OCI-LY7 (cell line): Measurements from ENCODE around the gene CYB5R3. TPM values are rescaled to one million over a fixed set of nuclear protein-coding genes. Genes with fewer than 3 reads are reported as not detected.

Experiments
- BruUV-seq: library from RNA; stranded (reverse); fragments of 400-500 nt; replicated peaks from 2 replicates; lab custom pipeline; 2021; lab: Mats Ljungman, UMichigan
- CTCF ChIA-PET: fragments of 300-600 bp; sonication (Branson Sonifier 250); formaldehyde crosslinking; loops from one replicate; lab custom pipeline; 2022; ENCODE audit warnings: antibody characterized with exemption; ENCODE audit not compliant: unreplicated experiment; lab: Charles Lee
- POLR2A ChIA-PET: fragments of 300-600 bp; sonication (Branson Sonifier 250); formaldehyde crosslinking; loops from one replicate; lab custom pipeline; 2022; ENCODE audit warnings: antibody characterized with exemption; lab: Charles Lee
- DNase-seq: peaks from one replicate; pipeline ENCODE4 v3.0.0-alpha.2; 2015; ENCODE audit warnings: low spot score
- H2AFZ ChIP-seq: fragments of 200-600 bp; sonication (generic), shearing (Covaris generic); 2 replicates; pipeline ENCODE4 v1.6.1; 2014; ENCODE audit warnings: mild to moderate bottlenecking, antibody characterized with exemption, low read length, moderate library complexity
- H3K27ac ChIP-seq: fragments of 200-600 bp; sonication (generic); 2 replicates; pipeline ENCODE4 v1.5.1; 2014; ENCODE audit warnings: mixed run types, low read depth, mild to moderate bottlenecking, moderate library complexity, low read length, inconsistent platforms; ENCODE audit not compliant: poor library complexity, severe bottlenecking
- H3K36me3 ChIP-seq: fragments of 200-600 bp; sonication (generic); 2 replicates; pipeline ENCODE4 v1.6.1; 2014; ENCODE audit warnings: mild to moderate bottlenecking, antibody characterized with exemption, low read length, moderate library complexity, mixed read lengths; ENCODE audit not compliant: insufficient read depth
- H3K4me1 ChIP-seq: fragments of 200-600 bp; sonication (generic); 2 replicates; pipeline ENCODE4 v1.5.1; 2014; ENCODE audit warnings: mild to moderate bottlenecking, low read length; ENCODE audit not compliant: insufficient read depth, poor library complexity, severe bottlenecking
- H3K4me2 ChIP-seq: fragments of 200-600 bp; sonication (generic); 2 replicates; pipeline ENCODE4 v1.6.1; 2014; ENCODE audit warnings: mild to moderate bottlenecking, low read length
- H3K4me3 ChIP-seq: fragments of 200-600 bp; sonication (generic); 2 replicates; pipeline ENCODE4 v1.5.1; 2014; ENCODE audit warnings: mild to moderate bottlenecking, low read depth, low read length; ENCODE audit not compliant: poor library complexity, severe bottlenecking
- H3K79me2 ChIP-seq: fragments of 200-600 bp; sonication (generic); 2 replicates; pipeline ENCODE4 v1.6.1; 2016; ENCODE audit warnings: low read depth, mild to moderate bottlenecking, low read length, moderate library complexity, mixed read lengths; ENCODE audit not compliant: insufficient read depth
- H3K9me2 ChIP-seq: fragments of 200-600 bp; sonication (generic); 2 replicates; pipeline ENCODE4 v1.6.1; 2016; ENCODE audit warnings: mild to moderate bottlenecking, low read length, mixed read lengths; ENCODE audit not compliant: insufficient read depth
- H3K9me3 ChIP-seq: fragments of 200-600 bp; sonication (generic); 2 replicates; pipeline ENCODE4 v1.6.1; 2014; ENCODE audit warnings: mild to moderate bottlenecking, mixed run types, low read length, mixed read lengths
- H4K20me1 ChIP-seq: fragments of 200-600 bp; sonication (generic); 2 replicates; pipeline ENCODE4 v1.6.1; 2014; ENCODE audit warnings: mild to moderate bottlenecking, antibody characterized with exemption, low read length, moderate library complexity, mixed read lengths; ENCODE audit not compliant: insufficient read depth
- CTCF ChIP-seq: fragments of 200-600 bp; sonication (generic); conservative IDR thresholded peaks from 2 replicates; pipeline ENCODE4 v1.5.1; 2014; ENCODE audit warnings: mild to moderate bottlenecking, antibody characterized with exemption, low read length, moderate library complexity, mixed read lengths
- EZH2phosphoT487 ChIP-seq: fragments of 200-600 bp; sonication (generic); IDR thresholded peaks from 2 replicates; pipeline ENCODE4 v1.6.1; 2018; ENCODE audit warnings: low read depth, borderline replicate concordance, mild to moderate bottlenecking, mixed run types, antibody characterized with exemption, low read length, moderate library complexity, mixed read lengths
- intact Hi-C: fragments of 100-400 bp; cut with micrococcal nuclease; formaldehyde crosslinking; loops from one replicate; pipeline ENCODE4 v1.10.0; 2022; ENCODE audit not compliant: unreplicated experiment
- total RNA-seq, 2 experiments: library from RNA; depleted of rRNA in 1 of 2; stranded (reverse); fragments of >200 nt in 1 of 2; shearing (Covaris generic) in 1 of 2; gene quantifications; 2 replicates each; pipeline ENCODE4 v1.2.3, GENCODE V29; 2014 to 2022

CYB5R3 gene
- total RNA-seq, 2 experiments from 2014 or later, result 38.0 to 68.9 TPM

DNA sequence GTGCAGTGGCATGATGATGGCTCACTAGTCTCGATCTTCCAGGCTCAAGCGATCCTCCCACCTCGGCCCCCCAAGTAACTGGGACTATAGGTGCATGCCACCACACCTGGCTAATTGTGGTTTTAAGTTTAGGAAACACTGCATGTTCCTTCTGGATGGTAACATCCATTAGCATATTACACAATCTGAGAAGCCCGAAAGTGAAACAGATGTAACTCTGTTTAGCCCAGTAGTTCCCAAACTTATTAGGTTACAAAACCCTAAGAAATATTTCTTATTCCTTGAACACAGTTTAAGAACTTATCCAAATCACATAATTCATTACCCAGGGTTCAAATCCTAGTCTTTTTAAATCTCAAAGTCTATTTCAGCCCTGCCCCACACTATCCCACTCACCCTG is 62.8 kb downstream of the CYB5R3 start:
- no peak overlapping the region for H3K27ac ChIP-seq
- H3K79me2 ChIP-seq, result peaks cover 5% of the 10 kb centered on the region; the same call in 1 of the 2 replicates
- no peak for DNase-seq
- BruUV-seq, result no TSS peak
- H3K4me3 ChIP-seq, result no peak overlapping the region
- H4K20me1 ChIP-seq, result no peaks in the 10 kb centered on the region
- intact Hi-C loops, result no loop called here
- POLR2A ChIA-PET, result no interaction called here
- no peaks in the 10 kb centered on the region for H3K9me3 ChIP-seq
- H3K4me1 ChIP-seq, result peaks cover 17% of the 10 kb centered on the region
- H3K9me2 ChIP-seq, result no peaks in the 10 kb centered on the region
- peaks cover 84% of the 10 kb centered on the region for H3K36me3 ChIP-seq
- TF ChIP-seq CTCF, result no peak
- no peak for TF ChIP-seq EZH2phosphoT487
- no peak overlapping the region for H3K4me2 ChIP-seq
- CTCF ChIA-PET, result no interaction called here
- no peak overlapping the region for H2AFZ ChIP-seq

GRCh38 chr22:42585096-42585495 is 64.1 kb downstream of the CYB5R3 start:
- no peak overlapping the region for H2AFZ ChIP-seq
- BruUV-seq, result no TSS peak
- ChIA-PET POLR2A (no interaction called here), CTCF (no interaction called here)
- TF ChIP-seq EZH2phosphoT487 (no peak), CTCF (no peak)
- no peak for DNase-seq
- no peak overlapping the region for H3K27ac ChIP-seq
- H3K9me3 ChIP-seq, result no peaks in the 10 kb centered on the region
- H3K4me1 ChIP-seq, result peaks cover 15% of the 10 kb centered on the region
- H3K4me2 ChIP-seq, result no peak overlapping the region
- H3K79me2 ChIP-seq, result peaks cover 12% of the 10 kb centered on the region
- H3K36me3 ChIP-seq, result peaks cover 73% of the 10 kb centered on the region
- no peaks in the 10 kb centered on the region for H4K20me1 ChIP-seq
- intact Hi-C loops, result no loop called here
- no peaks in the 10 kb centered on the region for H3K9me2 ChIP-seq
- no peak overlapping the region for H3K4me3 ChIP-seq

DNA sequence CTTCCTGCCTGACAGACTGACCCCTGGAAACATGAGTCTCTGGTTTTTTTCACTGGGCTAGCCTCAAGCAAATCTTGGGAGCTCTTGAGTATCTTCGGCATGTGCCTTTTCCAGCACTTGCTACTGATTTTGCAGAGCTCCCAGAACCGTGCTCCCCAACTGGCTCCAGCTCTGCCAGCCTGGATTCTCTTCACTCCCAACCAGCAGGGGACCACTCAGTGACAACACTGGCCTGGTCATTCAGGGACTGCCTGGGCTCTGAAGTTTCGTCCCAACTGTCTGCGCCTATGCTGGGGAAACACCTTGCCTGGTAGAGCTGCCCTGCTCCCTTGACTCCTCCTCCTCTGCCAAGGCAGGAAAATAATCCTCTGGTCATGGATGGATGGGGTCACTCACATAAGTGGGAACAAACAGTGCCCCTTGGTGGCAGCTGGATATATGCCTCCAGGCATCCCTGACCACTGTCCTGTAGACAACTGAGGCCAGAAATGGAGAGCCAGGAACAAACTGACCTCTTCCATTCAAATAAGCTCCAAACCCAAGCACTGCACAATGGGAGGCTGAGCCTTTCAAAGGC is 64.7 kb downstream of the CYB5R3 start:
- POLR2A ChIA-PET, result no interaction called here
- TF ChIP-seq CTCF (no peak), EZH2phosphoT487 (no peak)
- Histone ChIP-seq H3K4me1 (peaks cover 19% of the 10 kb centered on the region), H3K4me2 (no peak overlapping the region), H2AFZ (no peak overlapping the region), H3K27ac (no peak overlapping the region), H3K9me2 (no peaks in the 10 kb centered on the region), H3K4me3 (no peak overlapping the region), H3K9me3 (no peaks in the 10 kb centered on the region), H3K79me2 (peaks cover 18% of the 10 kb centered on the region), H4K20me1 (no peaks in the 10 kb centered on the region), H3K36me3 (peaks cover 73% of the 10 kb centered on the region)
- no TSS peak for BruUV-seq
- intact Hi-C loops, result no loop called here
- DNase-seq, result no peak
- CTCF ChIA-PET, result no interaction called here
